ENCODE results near the gene ITIH6.
A peak's percentile ranks its signal among the peaks of the same experiment; 100 is the strongest.
"Not testable (repeated sequence)": the region's sequence is repeated elsewhere in the genome, so short reads cannot be mapped to it uniquely, and the experiment has no call there.

Gene ITIH6, protein sequence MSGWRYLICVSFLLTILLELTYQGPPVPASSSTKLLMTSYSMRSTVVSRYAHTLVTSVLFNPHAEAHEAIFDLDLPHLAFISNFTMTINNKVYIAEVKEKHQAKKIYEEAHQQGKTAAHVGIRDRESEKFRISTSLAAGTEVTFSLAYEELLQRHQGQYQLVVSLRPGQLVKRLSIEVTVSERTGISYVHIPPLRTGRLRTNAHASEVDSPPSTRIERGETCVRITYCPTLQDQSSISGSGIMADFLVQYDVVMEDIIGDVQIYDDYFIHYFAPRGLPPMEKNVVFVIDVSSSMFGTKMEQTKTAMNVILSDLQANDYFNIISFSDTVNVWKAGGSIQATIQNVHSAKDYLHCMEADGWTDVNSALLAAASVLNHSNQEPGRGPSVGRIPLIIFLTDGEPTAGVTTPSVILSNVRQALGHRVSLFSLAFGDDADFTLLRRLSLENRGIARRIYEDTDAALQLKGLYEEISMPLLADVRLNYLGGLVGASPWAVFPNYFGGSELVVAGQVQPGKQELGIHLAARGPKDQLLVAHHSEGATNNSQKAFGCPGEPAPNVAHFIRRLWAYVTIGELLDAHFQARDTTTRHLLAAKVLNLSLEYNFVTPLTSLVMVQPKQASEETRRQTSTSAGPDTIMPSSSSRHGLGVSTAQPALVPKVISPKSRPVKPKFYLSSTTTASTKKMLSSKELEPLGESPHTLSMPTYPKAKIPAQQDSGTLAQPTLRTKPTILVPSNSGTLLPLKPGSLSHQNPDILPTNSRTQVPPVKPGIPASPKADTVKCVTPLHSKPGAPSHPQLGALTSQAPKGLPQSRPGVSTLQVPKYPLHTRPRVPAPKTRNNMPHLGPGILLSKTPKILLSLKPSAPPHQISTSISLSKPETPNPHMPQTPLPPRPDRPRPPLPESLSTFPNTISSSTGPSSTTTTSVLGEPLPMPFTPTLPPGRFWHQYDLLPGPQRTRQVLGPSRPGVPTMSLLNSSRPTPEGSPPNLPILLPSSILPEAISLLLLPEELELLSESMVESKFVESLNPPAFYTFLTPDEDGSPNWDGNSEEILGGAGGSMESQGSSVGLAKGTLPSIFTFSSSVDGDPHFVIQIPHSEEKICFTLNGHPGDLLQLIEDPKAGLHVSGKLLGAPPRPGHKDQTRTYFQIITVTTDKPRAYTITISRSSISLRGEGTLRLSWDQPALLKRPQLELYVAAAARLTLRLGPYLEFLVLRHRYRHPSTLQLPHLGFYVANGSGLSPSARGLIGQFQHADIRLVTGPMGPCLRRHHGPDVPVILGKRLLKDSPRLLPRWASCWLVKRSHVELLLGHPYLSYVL

DNA sequence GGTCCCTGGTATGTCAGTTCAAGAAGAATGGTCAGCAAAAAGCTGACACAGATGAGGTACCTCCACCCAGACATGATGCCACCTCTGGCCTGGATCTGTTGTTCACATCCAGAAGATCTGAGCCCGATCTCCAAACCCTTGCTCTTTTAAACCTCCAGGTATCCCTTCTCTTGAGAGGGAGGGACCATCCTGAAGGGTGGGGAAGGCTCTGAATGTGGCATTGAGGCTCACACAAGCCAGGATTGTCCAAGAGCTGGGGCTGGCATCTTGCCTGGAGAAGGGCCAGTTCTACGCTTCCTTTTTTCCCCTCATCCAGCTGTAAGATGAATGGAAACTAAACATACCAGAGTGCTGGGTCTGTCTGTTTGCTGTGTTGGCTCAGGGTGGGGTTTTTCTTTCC lies at the start of gene ITIH6:
Gene ITIH6, minus strand, starts transcription at position 119 of the 400 bp plus-strand sequence. Its CDS starts 45 bp downstream, at position 74.
- DNase-seq = no peak

DNA sequence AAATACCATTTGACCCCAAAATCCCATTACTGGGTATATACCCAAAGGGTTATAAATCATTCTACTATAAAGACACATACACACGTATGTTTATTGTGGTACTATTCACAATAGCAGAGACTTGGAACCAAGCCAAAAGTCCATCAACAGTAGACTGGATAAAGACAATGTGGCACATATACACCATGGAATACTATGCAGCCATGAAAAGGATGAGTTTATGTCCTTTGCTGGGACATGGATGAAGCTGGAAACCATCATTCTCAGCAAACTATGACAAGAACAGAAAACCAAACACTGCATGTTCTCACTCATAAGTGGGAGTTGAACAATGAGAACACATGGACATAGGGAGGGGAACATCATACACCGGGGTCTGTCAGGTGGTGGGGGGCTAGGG lies 49.6 kb upstream of the ITIH6 start:
- DNase-seq = not testable (repeated sequence)

DNA sequence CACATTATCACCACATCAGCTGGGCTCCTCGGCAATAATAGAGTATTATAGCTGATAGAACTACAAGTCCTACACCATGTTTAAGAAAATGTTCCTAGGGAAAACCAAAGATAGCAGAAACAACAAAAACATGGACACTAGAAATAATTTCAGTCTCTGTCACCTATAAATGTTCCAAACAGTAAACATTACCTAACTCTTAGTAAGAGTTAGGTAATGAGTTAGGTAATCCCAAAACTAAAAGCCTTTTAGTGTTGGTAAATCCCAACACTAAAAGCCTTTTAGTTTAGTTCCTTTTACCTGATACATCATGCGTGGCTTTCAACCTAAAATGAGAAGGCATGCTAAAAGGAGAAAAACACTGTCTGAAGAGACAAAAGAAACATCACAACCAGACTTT lies 45.0 kb upstream of the ITIH6 start:
- no peak for DNase-seq

GRCh38 chrX:54842607-54843006 lies 44.6 kb upstream of the ITIH6 start:
- no peak for DNase-seq

GRCh38 chrX:54841184-54841874 lies 43.3 kb upstream of the ITIH6 start:
- DNase-seq = not testable (repeated sequence)

- DNase-seq = no peak
Measured at GRCh38 chrX:54838583-54838982, 40.5 kb upstream of the ITIH6 start.

DNA sequence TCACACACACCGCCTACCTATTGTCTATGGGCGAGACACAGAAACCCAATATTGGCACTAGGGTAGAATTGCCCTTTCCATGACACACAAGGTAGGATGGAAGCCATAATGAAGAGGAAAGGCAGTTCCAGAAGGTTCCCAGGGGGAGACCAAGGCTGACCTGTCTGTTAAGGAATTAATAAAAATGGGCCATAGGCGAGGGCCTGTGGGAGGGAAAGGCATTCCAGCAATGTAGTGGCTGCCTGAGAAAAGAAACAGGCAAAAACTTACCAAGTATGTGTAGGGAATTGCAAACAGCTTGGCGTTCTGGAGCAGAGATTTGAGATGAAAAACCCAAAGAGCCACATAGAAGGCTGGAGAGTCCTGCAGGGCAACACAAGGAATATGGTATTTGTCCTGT lies 28.5 kb upstream of the ITIH6 start:
- DNase-seq = no peak

DNA sequence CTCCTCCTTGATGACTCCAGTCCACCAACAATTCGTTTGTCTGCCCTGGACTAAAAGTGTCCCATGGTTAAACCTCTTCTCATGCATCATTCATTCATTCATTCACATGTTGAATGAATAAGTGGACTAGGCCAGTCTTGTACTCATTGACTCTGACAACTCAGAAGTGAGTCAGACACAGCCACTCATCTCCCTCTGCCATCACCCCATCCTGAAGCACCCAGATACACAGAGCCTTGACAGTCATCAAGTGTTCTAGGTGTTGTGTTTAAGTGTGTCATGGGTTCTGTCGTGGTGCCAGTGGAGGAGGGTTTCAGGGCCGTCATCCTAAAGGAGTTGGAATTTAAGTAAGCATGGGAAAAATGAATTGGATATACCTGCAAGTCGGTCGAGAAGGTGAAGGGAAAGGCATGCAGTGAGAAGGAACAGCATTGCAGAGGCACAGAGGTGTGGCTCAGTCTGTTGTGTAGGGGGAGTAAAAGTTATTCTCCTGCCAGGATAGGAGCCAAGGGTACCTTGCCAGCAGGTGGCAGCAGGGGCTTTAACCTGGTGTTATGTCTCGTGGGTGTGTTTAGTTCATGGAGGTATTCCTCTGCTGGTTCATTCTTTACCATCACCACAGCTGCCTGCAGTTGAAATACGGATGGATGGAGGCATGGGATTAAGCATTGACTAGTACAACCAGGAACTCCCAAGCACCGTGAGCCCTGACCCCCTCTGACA lies 27.8 kb upstream of the ITIH6 start:
- peak; percentile 5 for DNase-seq

- DNase-seq = no peak
Measured at GRCh38 chrX:54824722-54825121, 26.7 kb upstream of the ITIH6 start.

DNA sequence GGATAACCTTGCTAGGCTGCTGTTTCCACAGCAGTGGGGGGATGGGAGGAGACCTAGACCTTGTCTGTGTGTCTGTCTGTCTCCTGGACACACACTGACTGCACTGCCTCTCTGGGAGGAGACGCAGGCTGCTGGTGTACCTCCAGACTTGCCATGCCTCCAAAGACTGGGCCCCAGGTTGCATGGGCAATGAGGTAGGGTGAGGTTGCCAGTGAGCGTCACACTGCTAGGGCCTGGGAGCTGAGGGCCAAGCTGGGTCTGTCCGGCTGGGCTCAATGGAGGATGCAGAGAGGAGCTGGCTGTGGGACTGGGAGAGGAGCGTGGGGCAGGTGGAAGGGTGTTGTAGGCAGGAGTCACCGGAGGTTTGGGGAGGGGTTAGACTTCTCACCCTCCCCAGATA lies 26.1 kb upstream of the ITIH6 start:
- no peak for DNase-seq

- DNase-seq = no peak
Measured at GRCh38 chrX:54821310-54821709, 23.3 kb upstream of the ITIH6 start.

DNA sequence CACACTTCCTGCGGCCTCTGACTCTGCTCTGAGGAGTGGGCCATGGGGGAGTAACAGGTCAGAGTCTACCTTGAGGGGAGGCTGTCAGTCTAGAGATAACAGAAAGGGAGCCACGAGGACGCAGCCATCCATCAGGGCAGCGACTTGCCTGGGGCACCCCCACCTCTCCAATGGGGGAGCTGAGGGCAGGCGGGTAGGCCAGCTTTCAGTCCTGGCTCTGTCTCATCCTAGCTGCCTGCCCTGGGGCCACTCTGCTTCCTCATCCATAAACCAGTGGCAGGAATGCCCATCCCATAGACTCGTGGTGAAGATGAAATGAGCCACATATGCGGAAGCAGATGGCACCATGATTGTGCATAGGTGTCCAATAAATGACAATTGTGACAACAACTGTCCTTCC lies 22.7 kb upstream of the ITIH6 start:
- no peak for DNase-seq

- no peak for DNase-seq
Measured at GRCh38 chrX:54819201-54819600, 21.1 kb upstream of the ITIH6 start.

DNA sequence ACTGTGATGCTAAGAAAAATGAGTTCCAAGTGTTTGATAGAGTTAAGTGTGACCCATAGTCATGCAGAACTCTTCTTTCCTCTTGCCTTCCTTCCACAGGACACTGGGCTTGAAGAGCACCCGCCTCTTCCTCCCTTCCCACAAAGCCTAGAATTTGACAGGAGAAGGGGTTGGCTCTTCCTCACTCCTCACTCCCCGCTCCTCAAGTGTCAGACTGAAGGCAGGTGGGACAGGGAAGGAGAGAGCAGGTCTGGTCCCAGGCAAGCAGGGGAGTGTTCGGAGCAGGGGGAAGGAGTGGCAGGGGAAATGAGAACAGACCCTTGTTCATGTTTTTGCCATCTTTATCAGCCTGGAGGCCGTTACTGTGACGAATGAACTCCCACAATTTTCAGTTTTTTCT lies 20.2 kb upstream of the ITIH6 start:
- DNase-seq = no peak

DNA sequence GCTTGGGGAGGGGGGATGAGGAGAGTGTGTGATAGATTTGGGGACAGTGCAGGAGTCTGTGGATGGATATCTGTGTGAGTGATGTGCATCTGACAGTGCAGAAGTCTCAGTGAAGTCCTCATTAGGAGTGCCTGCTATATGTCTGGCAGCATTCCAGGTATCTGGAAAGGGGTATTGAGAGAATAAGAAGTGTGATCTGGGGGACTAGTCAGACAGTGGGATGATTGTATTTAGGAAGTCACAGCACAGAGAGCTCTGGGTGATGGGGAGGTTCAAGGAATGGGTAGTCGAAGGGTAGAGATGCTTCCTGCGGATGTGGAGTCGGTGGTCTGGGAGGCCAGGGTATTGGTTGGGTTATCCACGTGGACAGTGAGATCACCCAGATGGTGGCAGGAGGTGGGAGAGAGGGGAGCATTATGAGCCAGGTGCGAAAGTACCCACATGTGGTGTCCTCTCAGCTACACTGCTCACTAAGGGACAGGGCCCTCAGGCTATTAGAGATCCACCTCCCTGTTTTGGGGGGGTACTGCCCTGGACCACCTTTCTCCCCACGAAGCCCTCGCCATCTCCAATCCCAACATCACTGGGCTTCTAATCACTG lies 19.3 kb upstream of the ITIH6 start:
- DNase-seq = no peak

DNA sequence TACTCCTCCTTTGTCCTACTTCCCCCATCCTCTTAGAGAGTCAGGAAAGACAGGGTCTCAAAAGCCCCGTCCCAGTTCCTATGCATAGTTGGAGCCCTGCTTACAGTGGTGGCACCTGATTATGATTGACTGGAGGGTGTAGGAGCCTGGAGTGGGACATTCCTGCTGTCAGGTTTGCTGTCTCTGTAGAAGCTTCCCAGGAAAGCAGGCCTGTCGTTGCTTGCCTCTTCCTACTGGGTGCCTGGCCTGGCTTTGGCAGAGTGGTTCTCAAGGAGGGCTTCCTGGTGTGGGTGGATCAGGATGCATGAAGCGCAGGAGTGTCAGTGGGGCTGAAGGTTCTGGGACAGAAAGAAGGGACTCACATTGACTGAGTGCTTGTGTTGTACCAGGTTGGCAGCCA lies 14.3 kb upstream of the ITIH6 start:
- DNase-seq = no peak

DNA sequence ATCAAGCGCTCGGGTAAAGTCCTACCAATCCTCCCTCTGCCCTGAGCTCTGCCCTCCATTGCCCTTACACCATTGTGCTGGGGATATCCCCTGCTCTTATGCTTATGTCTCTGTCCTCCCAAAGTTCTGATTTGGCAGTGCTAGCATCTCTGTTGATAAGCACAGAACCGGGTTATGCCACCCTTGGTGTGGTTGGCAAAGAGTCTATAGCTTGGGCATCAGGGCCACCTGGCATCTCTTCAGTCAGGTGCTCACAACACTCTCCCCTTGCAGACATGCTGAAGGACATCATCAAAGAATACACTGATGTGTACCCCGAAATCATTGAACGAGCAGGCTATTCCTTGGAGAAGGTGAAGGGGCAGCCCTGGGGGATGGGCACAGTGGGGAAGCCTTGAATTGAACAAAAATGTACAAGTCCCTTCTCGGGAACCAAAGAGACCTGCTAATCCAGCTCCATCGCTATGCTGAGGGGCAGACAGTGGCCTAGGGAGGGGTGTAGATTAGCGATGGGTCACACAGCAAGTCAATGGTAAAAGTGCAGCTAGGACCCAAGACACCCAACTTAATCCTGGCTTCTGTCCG lies 13.3 kb upstream of the ITIH6 start:
- no peak for DNase-seq

DNA sequence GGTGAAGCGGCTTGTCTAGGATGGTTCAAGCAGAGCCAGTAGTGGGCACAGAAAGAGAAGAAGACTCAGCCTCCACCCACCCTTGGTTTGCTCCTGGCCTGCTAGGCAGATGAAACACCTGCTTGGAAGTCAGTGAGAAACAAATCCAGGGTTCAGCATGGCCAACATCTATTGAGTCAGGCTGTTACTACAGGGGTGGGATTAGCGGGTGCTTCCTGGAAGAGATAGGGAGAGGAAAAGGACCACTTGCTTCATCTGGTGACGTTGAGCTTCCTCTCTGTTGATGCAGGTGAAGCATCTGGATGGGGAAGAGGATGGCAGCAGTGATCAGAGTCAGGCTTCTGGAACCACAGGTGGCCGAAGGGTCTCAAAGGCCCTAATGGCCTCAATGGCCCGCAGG lies 12.5 kb upstream of the ITIH6 start:
- no peak for DNase-seq

- peak; percentile 96 for DNase-seq
Measured at GRCh38 chrX:54808605-54809483, 10.8 kb upstream of the ITIH6 start.

DNA sequence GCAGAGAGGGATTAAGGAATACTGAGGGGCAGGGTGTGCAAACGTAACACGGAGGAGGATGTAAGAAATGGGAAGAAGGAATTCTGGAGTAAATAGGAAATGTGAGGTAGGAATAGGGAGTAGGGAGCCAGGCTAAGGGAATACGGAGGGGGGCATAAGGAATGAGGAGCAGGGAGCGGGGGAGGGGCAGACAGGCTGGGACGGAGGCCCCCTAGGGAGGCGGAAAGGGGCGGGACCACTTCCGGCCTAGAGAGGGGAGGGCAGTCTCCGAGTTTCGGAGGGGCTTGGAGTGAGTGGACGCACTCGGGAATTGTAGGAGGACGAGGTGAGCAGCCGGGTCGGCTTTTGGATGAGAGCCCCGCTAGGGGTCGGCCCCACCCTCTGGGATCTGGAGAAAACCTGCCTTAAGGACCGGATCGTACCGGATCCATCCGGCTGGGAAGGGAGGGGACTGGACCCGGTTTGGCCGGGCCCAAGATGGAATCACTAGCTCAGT lies 10.1 kb upstream of the ITIH6 start:
- DNase-seq = peak; percentile 65

All from hematopoietic multipotent progenitor cell treated with erythropoietin and hydrocortisone succinate and interleukin-3 and kit ligand, for 4 days (in vitro differentiated cells).